ENCODE data around the gene EXO1. TPM values are rescaled to one million over a fixed set of nuclear protein-coding genes. Genes with fewer than 3 reads are reported as not detected.

Gene EXO1
- total RNA-seq, 4 donors from 2014 or later: 0.46 to 1.5 (median 1.4) TPM; not detected in 1

- 86% methylated on average over 6 of the region's 6 CpGs for WGBS
- DNase-seq (ENCODE audit: extremely low spot score): no peak
- H3K27me3 ChIP-seq: no peaks in the 10 kb centered on the region
- no peak overlapping the region for H3K27ac ChIP-seq (replicated peaks in 1 of 4)
- no peaks in the 10 kb centered on the region for H3K36me3 ChIP-seq
- intact Hi-C loops (cut with DNase I): no loop called here
- TF ChIP-seq EP300 (IDR thresholded peaks at IDR 0.05): no peak
- no peak for TF ChIP-seq CTCF (IDR thresholded peaks at IDR 0.05)
- no peak for TF ChIP-seq POLR2A (IDR thresholded peaks at IDR 0.05; ENCODE audit: low read depth)
- TF ChIP-seq POLR2AphosphoS5 (IDR thresholded peaks at IDR 0.05): no peak
- H3K9me3 ChIP-seq: no peaks in the 10 kb centered on the region
- H3K4me1 ChIP-seq: no peaks in the 10 kb centered on the region
- no peak overlapping the region for H3K4me3 ChIP-seq
These were observed 8.5 kb upstream of the EXO1 start for GRCh38 chr1:241839369-241839979.

GRCh38 chr1:241840164-241840563 lies 7.8 kb upstream of the EXO1 start:
- WGBS: 84% methylated on average over 6 of the region's 6 CpGs
- intact Hi-C loops (cut with DNase I): loop anchor here (10.0 kb wide), 3 partner anchors 195 to 305 kb away; partner anchors contain the start of genes CHML, KMO and OPN3

GRCh38 chr1:241841691-241842090 lies 6.3 kb upstream of the EXO1 start:
- Histone ChIP-seq H3K4me1 (no peaks in the 10 kb centered on the region), H3K4me3 (no peak overlapping the region), H3K36me3 (no peaks in the 10 kb centered on the region), H3K27me3 (no peaks in the 10 kb centered on the region), H3K9me3 (no peaks in the 10 kb centered on the region), H3K27ac (replicated peaks in 1 of 4) (no peak overlapping the region)
- WGBS: 46% methylated on average over 3 of the region's 3 CpGs
- intact Hi-C loops (cut with DNase I): loop anchor here (10.0 kb wide), 3 partner anchors 197 to 307 kb away; partner anchors contain the start of genes CHML, KMO and OPN3
- TF ChIP-seq POLR2AphosphoS5 (IDR thresholded peaks at IDR 0.05) (no peak), EP300 (IDR thresholded peaks at IDR 0.05) (no peak), POLR2A (IDR thresholded peaks at IDR 0.05; ENCODE audit: low read depth) (no peak), CTCF (IDR thresholded peaks at IDR 0.05) (no peak)
- DNase-seq (ENCODE audit: extremely low spot score): no peak

More at GRCh38 chr1:241840164-241840563, 7.8 kb upstream of the EXO1 start:
- no peaks in the 10 kb centered on the region for H3K4me1 ChIP-seq
- H3K4me3 ChIP-seq: no peak overlapping the region
- no peaks in the 10 kb centered on the region for H3K9me3 ChIP-seq
- TF ChIP-seq EP300 (IDR thresholded peaks at IDR 0.05) (no peak), CTCF (IDR thresholded peaks at IDR 0.05) (no peak), POLR2A (IDR thresholded peaks at IDR 0.05; ENCODE audit: low read depth) (no peak), POLR2AphosphoS5 (IDR thresholded peaks at IDR 0.05) (no peak)
- no peak overlapping the region for H3K27ac ChIP-seq (replicated peaks in 1 of 4)
- no peaks in the 10 kb centered on the region for H3K27me3 ChIP-seq
- no peak for DNase-seq (ENCODE audit: extremely low spot score)
- H3K36me3 ChIP-seq: no peaks in the 10 kb centered on the region

GRCh38 chr1:241842565-241842964 lies 5.4 kb upstream of the EXO1 start:
- intact Hi-C loops (cut with DNase I): loop anchor here (10.0 kb wide), 3 partner anchors 198 to 308 kb away; partner anchors contain the start of genes CHML, KMO and OPN3

More at GRCh38 chr1:241842565-241842964, 5.4 kb upstream of the EXO1 start:
- Histone ChIP-seq H3K4me1 (peaks cover 0 to 5% (median 5%) of the 10 kb centered on the region in 4 donors), H3K36me3 (no peaks in the 10 kb centered on the region), H3K4me3 (no peak overlapping the region), H3K27ac (replicated peaks in 1 of 4) (no peak overlapping the region), H3K9me3 (no peaks in the 10 kb centered on the region), H3K27me3 (no peaks in the 10 kb centered on the region)
- no peak for DNase-seq (ENCODE audit: extremely low spot score)
- 86% methylated on average over 2 of the region's 2 CpGs for WGBS
- TF ChIP-seq CTCF (IDR thresholded peaks at IDR 0.05) (no peak), POLR2A (IDR thresholded peaks at IDR 0.05; ENCODE audit: low read depth) (no peak), EP300 (IDR thresholded peaks at IDR 0.05) (no peak), POLR2AphosphoS5 (IDR thresholded peaks at IDR 0.05) (no peak)

Measured in esophagus muscularis mucosa (tissue), 4 donors.